Measurements from ENCODE around the gene N4BP2L2.

The N4BP2L2 gene

DNA sequence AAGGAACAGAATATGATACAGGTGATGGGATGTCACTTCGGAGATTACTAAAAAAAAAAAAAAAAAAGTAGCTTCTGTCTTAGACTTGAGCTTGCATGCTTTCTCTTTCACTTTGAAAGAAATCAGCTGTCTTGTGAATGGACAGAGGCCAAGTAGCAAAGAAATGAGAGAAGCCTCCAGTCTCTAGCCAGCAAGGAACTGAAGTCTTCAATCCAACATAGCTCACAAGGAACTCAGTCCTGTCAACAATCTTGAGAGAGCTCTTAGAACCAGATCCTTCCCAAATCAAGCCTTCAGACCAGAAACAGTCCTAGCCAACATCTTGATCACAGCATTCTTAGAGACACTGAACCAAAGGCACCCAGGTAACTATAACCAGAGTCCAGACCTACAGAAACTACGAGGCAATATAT lies 7.7 kb downstream of the N4BP2L2 start:
- no peak for DNase-seq (ENCODE audit: low read depth)

DNA sequence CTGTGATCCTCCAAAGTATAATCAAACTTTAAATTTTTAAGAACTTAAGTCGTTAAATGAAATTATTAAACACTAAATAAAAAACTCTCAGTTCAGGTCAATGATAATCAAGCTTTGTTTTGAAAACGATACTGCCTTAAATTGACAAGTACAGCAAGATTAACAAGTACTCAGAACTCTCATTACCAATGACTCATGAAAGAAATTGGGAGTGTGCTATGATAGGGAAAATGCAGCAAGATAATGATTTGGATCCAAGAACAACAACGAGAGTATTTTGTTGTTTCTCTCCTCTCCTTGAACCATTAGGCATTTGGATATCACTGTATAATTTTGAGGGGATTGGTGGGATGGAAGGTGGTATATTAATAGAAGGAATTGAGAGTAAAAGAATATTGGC lies 10.2 kb downstream of the N4BP2L2 start:
- DNase-seq (ENCODE audit: low read depth) = no peak

DNA sequence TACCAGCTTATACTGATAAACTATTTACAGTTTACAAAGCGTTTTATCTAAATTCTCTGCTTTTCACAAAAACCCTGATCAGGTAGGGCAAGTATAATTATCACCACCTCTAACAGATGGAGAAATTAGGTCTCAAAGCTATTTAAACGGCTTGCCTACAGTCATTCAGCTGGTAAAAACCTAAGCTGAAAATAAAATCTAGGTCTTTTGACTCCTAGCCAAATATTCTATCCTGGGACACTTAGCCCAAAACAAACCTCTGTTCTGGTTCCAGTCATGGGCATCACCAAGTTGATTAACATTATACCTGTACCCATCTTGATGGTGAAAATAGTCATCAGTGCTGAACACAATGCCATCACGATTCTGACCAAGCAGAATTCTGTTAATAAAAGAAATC lies 11.4 kb downstream of the N4BP2L2 start:
- DNase-seq (ENCODE audit: low read depth) = no peak

DNA sequence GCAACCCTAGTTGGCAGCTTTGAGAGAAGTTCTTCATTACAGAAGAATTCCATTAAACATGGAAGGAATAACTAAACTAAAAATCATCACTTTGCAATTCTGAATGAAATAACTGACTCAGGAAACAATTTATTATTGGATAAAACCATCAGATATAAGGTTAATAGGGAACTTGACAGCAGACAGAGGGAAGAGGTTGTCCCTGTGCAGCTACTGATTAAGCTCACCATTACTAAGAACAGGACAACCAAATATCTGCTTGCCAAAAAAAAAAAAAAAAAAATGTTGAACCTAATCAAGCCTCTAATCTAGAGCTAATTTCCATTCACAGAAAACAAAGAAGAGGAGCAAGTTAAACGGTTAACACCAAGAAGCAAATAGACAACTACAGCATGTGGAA lies 12.8 kb downstream of the N4BP2L2 start:
- DNase-seq (ENCODE audit: low read depth) = no peak

- no peak for DNase-seq (ENCODE audit: low read depth)
These were observed 23.3 kb downstream of the N4BP2L2 start for GRCh38 chr13:32515246-32515645.

GRCh38 chr13:32511482-32511881 lies 27.1 kb downstream of the N4BP2L2 start:
- DNase-seq (ENCODE audit: low read depth) = no peak

DNA sequence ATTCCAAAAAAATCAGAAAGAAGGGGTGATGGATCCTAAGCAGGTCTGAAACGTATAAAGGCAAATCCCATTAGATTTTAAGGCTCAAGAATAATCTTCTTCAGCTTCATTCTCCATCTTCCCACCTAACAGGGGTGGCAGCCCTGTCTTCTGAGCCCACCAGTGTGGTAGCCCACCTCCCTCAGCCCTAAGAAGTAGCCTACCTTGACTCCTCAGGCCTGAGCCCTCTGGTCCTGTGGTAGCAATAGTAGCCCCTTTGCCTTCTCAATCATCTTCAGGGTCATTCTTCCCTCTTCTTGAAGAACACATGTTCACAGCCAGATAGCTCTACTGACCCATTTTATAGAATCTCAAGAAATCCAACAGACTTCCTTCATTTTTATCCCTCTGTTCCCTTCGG lies 33.7 kb downstream of the N4BP2L2 start:
- DNase-seq (ENCODE audit: low read depth) = no peak

- DNase-seq (ENCODE audit: low read depth) = no peak
These were observed 34.3 kb downstream of the N4BP2L2 start for GRCh38 chr13:32504263-32504662.

DNA sequence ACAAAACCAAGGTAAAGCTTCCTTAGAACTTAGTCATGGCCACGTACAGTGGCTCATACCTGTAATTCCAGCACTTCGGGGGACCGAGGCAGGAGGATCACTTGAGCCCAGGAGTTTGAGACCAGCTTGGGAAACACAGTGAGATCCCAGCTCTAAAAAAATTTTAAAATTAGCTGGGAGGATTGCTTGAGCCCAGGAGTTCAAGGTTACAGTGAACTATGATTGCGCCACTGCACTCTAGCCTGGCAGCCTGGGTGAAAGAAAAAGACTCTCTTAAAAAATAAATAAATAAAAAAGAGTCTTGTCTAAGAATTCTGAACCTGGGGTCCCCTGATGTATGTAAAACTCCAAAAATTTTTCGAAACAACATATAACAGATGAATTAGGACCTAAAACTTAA lies 34.9 kb downstream of the N4BP2L2 start:
- DNase-seq (ENCODE audit: low read depth) = no peak

- DNase-seq (ENCODE audit: low read depth) = no peak
These were observed 37.5 kb downstream of the N4BP2L2 start for GRCh38 chr13:32501064-32501463.

DNA sequence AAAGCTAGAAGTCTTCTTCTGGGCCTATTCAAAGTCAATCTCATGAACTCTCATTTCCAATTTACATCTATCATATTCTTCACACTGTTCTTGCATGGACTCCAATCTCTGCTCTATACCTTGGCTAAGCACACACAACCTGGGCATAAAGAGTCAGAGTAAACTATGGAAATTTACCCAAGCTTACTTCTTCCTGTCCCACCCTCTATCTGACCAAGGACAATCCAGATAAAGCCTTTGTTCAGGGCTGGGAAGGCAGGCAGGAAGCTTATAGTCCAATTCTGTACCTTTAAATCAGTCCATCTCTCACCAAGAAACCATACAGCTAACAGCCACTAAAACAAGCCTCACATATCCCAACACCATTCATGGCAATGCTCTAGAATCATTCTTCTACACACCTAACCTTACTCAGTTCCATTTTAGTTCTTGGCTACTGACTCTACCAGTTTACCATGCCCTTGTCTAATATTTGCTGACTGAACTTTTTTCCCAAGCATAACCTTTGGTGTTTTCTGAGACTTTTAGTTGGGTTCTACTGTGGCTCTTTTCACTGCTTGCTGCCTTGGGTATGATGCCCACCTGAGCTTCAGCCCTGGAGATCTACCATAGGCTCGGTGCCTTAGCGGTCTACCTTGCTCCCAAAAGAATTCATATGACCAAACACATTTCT lies 38.9 kb downstream of the N4BP2L2 start:
- no peak for DNase-seq (ENCODE audit: low read depth)

DNA sequence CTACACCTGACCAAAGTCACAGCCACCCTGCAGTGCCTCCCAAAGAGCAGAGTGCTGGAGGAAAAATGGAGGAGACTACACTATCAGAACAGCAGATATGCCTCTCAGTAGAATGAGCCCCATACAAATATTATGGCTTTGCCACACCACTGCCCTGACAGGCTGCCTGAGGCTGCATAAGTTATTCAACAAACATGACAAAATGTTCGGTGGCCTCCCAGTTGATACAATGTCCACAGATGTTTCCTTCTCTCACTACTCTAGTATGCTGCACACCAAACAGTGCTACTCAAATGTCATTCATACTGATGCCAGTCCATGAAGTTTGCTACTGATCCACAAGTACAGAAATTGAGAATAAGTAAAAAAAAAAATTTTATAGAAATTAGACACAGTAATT lies 41.0 kb downstream of the N4BP2L2 start:
- no peak for DNase-seq (ENCODE audit: low read depth)

DNA sequence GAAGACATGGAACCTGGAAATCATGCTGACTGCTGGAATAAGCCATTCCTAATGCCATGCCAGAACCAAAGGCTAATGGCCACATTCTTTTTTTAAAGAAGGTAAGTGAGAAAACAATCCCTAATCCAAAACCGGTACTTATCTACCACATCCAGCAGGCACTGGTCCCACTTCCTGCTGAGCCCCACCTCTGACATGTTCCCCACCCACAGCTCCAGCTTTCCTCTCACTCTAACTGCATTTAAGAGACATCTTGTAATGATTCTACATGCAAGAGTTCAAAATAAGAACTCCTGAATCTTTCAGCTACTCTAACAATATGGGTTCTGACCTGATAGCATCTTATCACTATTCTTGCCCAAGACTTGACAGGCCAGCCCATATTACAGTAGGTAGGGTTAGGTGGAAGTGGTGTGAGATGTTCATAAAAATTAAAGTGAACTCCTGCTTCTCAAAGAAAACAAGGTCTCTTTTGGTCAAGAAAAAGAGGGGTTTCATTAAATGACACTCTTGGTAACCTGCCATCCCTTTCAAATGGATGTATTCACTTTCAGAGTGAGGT lies 41.9 kb downstream of the N4BP2L2 start:
- DNase-seq (ENCODE audit: low read depth) = no peak

- no peak for DNase-seq (ENCODE audit: low read depth)
These were observed 42.8 kb downstream of the N4BP2L2 start for GRCh38 chr13:32495841-32496240.

DNA sequence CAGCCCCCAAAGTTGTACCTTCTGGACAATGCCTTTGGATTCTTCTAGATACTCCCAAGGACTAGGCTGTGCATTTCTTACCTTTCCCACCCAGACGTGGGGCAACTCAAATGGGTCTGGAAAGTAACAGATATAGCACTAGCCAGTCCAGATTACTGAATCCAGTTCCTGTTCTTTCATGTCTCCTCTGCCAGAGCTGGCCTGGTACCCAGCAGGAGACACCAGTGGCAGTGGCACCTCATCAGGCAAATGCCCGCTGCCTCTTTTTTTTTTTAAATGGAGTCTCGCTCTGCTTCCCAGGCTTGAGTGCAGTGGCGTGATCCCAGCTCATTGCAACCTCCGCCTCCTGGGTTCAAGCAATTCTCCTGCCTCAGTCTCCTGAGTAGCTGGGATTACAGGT lies 43.2 kb downstream of the N4BP2L2 start:
- no peak for DNase-seq (ENCODE audit: low read depth)

DNA sequence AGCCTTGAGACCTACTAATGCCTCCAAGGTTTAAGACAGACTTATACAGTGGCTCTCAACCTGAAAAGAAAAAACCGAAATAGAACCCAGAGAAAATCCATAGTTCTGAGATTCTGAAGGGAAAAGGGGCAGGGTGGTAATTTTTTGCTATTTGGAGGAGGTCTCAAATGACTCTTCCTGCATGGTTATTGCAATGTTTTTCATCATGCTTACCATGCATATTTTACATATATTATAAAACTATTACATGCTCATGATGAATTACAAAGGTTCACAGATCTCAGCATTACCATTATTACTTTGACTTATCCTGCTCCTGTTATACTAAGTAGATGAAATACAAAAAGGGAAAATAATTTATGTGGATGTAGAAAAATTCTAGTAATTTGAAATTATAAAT lies 47.6 kb downstream of the N4BP2L2 start:
- DNase-seq (ENCODE audit: low read depth) = no peak

- no peak for DNase-seq (ENCODE audit: low read depth)
These were observed 61.7 kb downstream of the N4BP2L2 start for GRCh38 chr13:32476892-32477291.

DNA sequence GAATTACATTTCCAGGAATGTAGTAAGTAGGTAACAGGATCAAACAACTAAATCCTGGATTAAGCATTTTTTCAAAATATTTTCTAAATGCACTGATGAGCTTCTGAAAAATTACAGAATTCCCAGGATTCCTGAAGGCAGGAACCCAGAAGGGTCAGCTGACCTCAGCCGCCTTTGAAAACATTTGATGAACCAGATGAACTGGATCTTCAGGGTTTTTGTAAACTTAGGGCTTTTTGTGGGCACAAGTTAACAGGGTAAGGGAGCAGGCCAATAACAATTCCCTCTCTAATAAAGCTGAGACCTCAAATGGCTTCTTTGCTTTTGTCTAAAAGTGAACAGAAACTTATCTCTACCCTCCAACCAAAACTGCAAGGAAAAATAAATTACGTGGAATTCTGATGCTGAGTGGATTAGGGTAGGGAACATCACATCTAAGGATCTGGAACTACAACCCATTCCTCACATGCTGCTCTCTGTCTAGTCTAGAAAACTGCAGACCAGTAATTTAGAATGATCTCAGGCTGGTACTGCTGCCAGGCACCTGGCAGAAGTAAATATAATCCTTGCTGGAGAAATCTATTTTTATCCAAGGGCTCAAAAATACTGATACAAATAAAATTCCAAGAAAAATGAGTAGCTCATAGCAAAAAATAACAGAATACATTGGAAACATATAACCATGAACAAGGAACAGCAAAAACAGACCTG lies 62.4 kb downstream of the N4BP2L2 start:
- DNase-seq (ENCODE audit: low read depth) = no peak

- DNase-seq (ENCODE audit: low read depth) = no peak
These were observed 63.4 kb downstream of the N4BP2L2 start for GRCh38 chr13:32474999-32475792.

DNA sequence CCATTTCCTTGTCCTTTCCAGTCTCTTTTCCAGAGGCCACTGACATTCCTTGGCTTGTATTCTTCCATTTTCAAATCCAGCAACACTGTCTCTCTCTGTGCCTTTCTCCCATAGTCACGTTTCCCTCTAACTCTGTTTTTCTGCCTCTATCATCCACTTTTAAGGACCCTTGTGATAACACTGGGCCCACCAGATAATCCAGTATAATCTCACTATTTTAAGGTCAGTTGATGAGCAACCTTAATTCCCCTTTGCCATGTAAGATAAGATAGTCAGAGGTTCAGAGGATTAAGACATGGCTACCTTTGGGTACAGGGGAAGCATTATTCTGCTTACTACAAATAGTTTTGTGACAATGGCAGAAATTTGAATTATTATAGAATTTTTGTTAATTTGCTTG lies 64.9 kb downstream of the N4BP2L2 start:
- no peak for DNase-seq (ENCODE audit: low read depth)

- no peak for DNase-seq (ENCODE audit: low read depth)
These were observed 66.4 kb downstream of the N4BP2L2 start for GRCh38 chr13:32472194-32472621.

GRCh38 chr13:32471187-32471922 lies 67.2 kb downstream of the N4BP2L2 start:
- no peak for DNase-seq (ENCODE audit: low read depth)
